ENCODE measurements around the gene PHACTR3.

Gene PHACTR3

DNA sequence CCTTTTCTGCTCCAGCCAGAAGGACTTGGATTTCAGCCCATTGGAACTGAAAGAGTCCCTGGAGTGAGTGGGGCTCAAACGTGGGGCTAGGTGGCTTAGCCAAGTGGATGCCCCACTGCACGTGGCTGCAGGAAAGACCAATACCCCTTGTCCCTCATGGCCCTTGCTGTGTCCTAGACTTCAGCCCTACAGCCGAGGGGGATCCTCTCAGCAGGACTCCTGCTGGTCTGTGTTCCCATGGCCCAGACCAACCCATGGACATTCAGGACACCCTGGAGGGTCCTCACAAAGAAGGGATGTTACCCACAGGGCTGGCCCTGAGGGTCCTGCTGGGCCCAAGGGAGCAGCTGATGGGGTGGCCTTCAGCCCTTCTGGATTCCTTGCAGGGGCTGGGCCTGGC lies 30.0 kb upstream of the PHACTR3 start:
- DNase-seq (ENCODE audit: low read depth) = no peak

DNA sequence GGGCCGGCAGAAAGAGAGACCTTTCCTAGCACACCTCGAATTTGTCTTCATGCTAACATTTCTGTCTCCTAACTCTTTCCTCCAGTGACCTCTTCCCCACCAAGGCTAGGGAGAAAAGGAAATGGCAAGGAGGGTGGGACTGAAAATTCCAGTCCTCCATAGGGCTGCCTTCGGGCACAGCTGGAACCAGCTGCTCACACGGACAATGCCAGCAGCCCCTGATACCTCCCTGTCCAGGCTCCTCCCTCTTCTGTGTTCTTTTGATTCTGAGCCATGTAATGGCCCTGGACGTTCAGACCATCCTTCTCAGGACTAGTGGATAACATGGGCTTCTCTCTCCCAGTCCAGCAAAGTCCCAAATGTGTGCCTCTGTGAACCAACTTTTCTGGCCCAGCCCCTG lies 29.1 kb upstream of the PHACTR3 start:
- no peak for DNase-seq (ENCODE audit: low read depth)

DNA sequence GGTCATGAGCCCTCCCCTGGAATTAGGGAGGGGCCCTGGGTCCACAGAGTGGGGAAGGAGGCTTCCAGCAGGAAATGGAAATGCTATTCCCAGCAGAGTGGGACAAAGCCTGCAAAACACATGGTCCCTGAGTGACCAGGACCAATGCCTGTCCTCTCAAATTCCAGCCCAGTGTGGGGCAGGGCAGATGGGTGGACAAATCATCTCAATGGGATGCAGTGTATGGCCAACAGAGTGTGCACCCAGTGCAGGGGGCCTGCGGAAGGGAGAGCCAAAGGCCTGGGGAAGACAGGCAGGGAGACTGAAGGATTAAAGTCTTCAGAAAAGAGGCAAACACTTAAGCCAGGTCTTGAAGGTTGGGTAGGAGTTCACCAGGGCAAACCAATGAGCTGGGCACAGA lies 28.7 kb upstream of the PHACTR3 start:
- no peak for DNase-seq (ENCODE audit: low read depth)

DNA sequence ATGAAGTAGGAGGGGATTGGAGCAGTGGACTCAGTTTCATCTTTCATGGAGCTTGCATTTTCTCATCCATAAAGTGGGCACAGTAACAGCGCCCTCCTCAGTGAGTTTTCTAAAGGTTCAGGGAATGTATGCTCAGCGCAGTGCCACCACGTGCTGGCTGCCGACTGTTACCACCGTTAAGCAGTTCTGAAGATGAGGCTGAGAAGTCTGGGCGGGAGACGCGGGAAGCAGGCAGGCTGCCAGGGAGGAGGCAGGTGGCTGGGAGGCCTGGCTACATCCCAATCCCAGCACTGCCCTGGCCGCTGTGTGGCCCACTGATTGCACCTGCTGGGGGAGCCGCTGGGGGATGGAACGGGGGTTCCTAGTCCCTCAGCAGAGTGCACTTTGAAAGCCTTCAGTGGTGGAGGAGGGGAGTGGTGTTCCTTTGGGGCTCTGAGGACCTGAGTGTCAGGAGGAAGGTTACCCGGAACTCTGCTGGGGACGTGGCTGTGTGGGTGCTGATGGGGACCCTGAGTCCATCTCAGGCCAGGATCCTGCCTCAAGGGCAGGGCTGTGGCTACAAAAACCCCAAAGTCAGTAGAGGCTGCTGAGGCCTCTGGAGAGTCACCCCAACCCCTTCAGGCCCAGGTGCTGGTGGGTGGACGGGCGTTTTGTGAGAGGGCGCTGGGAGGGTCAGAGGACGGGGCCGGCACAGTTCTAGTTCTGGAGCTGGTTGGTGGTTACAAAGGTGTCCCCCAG lies 28.0 kb upstream of the PHACTR3 start:
- DNase-seq (ENCODE audit: low read depth) = no peak

GRCh38 chr20:59577037-59577808 lies 27.1 kb upstream of the PHACTR3 start:
- no peak for DNase-seq (ENCODE audit: low read depth)

GRCh38 chr20:59577809-59578435 lies 26.4 kb upstream of the PHACTR3 start:
- no peak for DNase-seq (ENCODE audit: low read depth)

DNA sequence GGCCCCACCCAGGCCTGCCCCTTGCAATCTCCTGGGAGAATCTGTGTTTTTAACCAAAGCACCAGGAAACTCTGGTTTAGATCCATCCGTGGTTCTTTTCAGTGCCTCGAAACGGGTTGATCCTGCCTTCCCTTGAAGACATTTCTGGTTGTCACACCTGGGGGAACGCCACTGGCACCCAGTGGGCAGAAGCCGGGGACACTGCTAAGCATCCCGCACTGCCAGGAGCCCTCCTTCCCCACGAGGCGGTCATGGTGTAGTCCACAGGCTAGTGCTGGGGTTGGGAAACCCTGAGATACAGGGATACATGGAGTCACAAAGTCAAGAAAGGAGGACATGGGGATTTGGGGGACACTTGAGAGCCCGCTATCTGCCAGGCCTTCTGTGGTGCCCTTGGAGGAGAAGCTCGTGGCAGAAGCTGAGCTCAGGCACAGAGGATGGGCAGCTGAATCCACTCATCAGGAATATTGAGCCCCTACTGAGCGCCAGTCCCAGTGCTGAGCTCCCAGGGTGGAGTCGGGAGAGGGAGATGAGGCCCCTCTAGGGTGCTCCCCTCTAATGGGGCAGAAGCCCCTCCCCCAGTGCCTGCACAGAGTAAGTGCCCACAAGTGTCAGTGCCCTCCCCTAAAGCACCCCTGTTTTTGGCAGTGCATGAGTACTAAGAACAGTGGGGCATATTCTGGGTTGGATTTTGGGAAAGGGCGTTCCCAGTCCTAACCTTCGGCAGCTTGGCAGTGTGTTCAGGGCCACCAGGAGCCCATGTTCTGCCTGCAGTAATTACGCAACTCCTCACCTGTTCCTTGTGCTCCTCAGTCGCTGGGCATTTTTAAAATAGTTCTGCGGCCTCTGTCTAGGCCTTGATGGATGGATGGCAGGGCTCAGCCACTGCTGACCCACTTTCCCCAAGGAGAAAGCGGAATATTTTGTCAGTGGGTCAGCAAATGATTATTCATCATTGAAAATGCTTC lies 25.6 kb upstream of the PHACTR3 start:
- no peak for DNase-seq (ENCODE audit: low read depth)

DNA sequence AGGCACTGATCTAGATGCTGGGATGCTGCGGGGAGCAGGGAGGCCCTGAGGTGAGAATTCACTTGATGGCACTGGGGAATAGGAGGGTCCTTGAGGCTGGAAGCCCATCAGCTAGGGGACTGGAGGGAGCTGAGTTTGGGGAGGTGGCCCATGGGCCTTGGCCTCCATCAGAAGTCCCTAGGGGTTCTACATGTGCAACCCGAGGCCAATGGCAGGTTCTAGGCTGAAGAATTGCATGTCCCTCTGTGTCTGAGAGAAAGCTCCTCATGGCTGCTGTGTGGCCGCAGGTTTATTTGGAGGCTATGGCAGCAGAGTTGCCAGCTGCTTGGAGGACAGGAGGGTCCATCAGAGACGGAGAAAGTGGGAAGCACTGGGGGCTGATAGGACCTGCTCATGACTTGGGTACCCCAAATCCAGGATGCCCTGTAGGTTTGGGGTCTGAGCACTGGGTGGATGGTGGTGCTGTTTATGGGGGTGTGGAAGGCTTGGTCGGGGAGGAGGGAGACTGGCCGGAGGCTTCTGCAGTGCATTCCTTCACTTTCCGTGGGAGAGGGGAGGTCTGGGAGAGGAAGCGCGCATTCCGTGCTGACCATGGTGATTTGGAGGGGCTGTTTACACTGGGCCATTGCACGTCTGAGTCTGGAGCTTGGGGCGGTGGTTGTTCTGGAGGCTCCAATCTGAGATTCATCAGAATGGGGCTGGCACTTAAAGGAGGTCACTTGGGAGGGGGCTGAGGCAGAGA lies 24.8 kb upstream of the PHACTR3 start:
- DNase-seq (ENCODE audit: low read depth) = no peak

GRCh38 chr20:59580146-59580946 lies 24.0 kb upstream of the PHACTR3 start:
- DNase-seq (ENCODE audit: low read depth) = no peak

GRCh38 chr20:59580991-59581401 lies 23.3 kb upstream of the PHACTR3 start:
- DNase-seq (ENCODE audit: low read depth) = no peak

GRCh38 chr20:59581993-59582679 lies 22.2 kb upstream of the PHACTR3 start:
- no peak for DNase-seq (ENCODE audit: low read depth)

DNA sequence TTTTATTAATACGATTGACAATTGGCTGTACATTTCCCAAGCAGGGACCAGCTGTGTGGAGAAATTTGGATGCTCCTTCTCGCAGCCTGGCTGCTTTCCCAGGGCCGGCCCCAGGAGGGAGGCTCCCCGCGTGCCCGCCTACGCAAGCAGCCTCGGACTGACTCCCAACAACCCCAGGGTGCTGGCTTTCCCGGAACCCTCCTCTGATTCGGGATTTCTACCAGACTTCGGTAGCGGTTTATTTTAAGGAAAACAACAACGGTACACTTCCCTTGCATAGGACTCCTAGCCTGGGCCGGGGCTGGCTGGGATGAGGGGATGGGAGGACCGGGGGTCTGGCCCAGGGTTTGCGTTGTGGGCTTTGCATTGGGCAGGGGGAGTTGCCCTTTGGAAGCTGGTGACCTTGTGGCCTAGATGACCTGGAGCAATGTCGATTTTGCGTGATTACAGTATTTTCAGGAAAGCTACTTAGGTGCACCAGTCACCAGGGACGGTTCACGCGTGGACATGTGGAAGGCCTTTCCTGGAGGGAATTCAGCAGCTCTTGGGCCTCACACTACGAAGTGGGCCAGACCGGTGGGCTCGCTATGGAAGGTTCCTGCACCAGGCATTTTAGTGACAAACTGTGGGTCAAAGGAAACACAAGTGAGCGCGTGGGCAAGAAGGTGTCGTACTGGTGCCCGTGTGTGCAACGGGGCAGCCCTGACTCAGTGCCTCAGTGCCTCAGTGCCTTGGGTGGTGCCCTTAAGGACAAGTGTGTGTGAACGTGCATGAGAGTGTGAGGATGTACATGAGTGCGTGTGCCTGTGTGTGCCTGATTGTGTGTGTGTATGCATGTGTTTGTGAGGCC lies 20.7 kb upstream of the PHACTR3 start:
- no peak for DNase-seq (ENCODE audit: low read depth)

DNA sequence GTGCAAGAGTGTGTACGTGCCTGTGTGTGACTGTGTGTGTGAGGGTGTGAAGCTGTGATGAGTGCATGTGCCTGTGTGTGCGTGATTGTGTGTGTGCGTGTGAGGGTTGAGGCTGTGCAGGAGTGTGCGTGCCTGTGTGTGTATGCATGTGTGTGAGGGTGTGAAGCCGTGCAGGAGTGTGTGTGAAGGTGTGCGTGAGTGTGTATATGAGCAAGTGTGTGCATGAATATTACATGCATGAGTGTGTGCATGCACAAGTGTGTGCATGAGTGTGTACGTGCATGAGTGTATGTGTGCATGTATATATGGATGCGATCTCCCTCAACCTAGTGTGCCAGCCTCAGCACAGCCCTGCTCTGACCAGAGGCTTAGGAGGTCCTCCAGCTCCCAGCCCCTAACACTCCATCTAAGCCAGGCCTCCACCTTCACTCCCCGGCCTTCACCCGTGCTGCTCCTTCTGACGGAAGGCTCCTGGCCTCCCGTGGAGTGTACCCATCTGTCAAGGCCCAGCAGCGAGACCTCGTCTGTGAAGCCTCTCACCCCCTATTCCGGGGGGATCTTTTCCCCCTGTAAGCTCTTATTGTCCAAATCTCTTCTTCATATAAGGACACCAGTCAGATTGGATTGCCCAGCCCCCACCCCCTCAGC lies 19.9 kb upstream of the PHACTR3 start:
- no peak for DNase-seq (ENCODE audit: low read depth)

DNA sequence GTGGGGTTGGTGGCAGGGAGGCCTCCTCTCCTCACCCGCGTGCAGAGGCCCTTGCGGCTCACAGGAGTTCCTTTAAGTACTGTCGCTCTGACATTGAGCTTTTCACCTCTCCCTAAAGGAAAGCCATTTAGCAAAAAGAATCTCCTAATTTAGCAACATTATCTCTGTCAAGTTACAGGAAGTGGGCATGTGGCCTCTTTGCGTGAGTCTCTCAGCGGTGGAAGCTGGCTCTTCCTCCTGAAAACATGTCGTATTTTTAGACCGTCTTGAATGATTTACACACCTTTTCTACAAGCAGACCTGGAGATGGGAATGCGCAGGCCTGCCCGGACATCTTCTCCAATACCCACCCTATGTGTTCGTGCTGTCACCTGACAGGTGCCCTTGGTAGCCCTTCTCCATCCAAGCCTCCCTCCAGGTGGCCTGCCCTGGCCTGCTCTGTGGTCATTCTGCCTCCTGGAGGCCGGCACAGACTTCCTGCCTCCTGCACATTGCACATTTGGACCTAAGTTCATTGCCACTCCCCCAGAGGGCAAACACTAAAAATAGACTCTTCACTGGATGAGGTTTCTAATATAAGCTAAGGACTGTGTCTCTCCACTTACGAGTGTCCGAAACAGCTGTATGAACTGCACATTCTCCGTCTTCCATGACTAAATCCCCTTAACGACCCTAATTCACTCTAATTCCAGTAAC lies 18.5 kb upstream of the PHACTR3 start:
- DNase-seq (ENCODE audit: low read depth) = no peak

- DNase-seq (ENCODE audit: low read depth) = no peak
Observed at GRCh38 chr20:59586613-59587012, 17.7 kb upstream of the PHACTR3 start.

DNA sequence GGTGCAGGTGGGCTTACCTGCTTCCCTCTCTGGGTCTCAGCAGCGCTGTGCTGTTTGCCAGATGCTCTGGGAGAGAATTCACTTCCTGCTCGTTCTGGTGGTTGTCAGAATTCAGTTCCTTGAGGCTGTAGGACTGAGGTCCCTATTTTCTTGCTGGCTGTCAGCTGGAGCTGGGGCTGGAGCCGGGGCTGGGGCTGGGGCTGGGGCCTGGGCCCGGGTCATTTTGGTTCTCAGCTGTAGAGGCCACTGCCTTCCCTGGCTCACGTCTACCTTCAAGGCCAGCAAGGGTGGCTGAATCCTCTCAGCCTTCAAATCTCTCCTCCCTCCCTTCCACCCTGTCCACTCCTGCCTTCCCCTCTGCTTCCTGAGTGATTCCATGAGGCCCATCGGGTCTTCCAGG lies 16.8 kb upstream of the PHACTR3 start:
- no peak for DNase-seq (ENCODE audit: low read depth)

DNA sequence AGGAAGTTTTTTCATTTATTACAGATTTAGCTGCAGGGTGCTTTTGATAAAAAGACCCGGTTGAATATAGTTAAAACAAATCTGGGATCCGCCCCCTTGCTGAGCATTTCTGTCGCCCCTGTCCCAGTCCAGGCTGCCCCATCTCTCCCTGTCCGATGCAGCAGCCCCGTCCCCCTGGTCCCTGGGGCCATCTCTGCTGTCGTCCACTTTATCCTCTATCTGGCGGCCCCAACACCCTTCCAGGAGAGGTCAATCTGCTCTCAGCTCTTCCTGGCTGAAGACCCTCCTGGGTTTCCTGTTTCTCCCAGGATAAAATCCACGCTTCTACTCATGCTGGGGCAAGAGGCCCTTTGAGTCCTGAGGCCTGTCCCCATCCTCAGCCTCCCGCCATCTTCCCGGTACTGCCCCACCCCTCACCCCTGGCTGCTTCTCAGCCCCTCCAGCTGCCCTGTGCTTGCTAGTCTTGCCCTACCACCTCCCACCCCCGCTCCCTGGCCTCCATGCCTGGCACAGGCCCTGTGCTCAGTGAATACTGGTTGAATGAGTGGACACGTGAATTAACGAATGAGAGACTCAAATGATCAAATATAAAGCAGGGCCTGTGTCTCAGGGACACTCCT lies 16.0 kb upstream of the PHACTR3 start:
- no peak for DNase-seq (ENCODE audit: low read depth)

All from iris pigment epithelial cell (primary cell).